Transverse colon (tissue), 4 donors: Measurements from ENCODE around the gene AFM. TPM values are rescaled to one million over a fixed set of nuclear protein-coding genes. Genes with fewer than 3 reads are reported as not detected.

Experiments used
- DNase-seq: peaks from one replicate; pipeline ENCODE4 v3.0.0-alpha.2; 2019
- H3K27ac ChIP-seq, 4 donors: fragments of 200-600 bp; sonication (generic); 2 replicates each; pipeline ENCODE4 v1.5.1; 2016 to 2018; ENCODE audit warnings: inconsistent platforms in 4 of 4
- H3K27me3 ChIP-seq: fragments of 200-600 bp; sonication (generic); 2 replicates; pipeline ENCODE4 v1.5.1; 2017; ENCODE audit warnings: inconsistent platforms
- H3K36me3 ChIP-seq, 4 donors: fragments of 200-600 bp; sonication (generic); 2 replicates each; pipeline ENCODE4 v1.5.1; 2017 to 2019; ENCODE audit warnings: inconsistent platforms in 4 of 4
- H3K4me1 ChIP-seq, 4 donors: fragments of 200-600 bp; sonication (generic); 2 replicates each; pipeline ENCODE4 v1.5.1; 2017 to 2020; ENCODE audit warnings: inconsistent platforms in 4 of 4
- H3K4me3 ChIP-seq, 4 donors: fragments of 200-600 bp; sonication (generic); 1 replicate in 1 of 4; 2 replicates in 3 of 4; pipeline versions ENCODE4 v1.5.1 to v1.6.1; 2017 to 2019; ENCODE audit warnings: inconsistent platforms in 4 of 4
- H3K9me3 ChIP-seq, 2 donors: fragments of 200-600 bp; sonication (generic); 2 replicates each; pipeline ENCODE4 v1.5.1; 2017 to 2019; ENCODE audit warnings: inconsistent platforms in 2 of 2
- EP300 ChIP-seq: sonication (generic); formaldehyde crosslinking; IDR thresholded peaks from one replicate; pipeline ENCODE4 v1.6.1; 2017; ENCODE audit warnings: antibody characterized with exemption, low read depth
- POLR2A ChIP-seq: fragments of 450-650 bp; IDR thresholded peaks from one replicate; pipeline ENCODE4 v1.6.1; 2016; ENCODE audit warnings: antibody characterized with exemption, mild to moderate bottlenecking, moderate library complexity
- POLR2AphosphoS5 ChIP-seq, 3 donors: sonication (generic); formaldehyde crosslinking; IDR thresholded peaks; one replicate each; pipeline ENCODE4 v1.6.1; 2016; ENCODE audit warnings: antibody characterized with exemption in 3 of 3
- WGBS, 2 donors: methylation state at CpG; one replicate each; pipeline ENCODE4 v1.1.5; 2018; ENCODE audit warnings: low coverage in 1 of 2; 5-methylcytosine and 5-hydroxymethylcytosine counted together
- in situ Hi-C, 4 donors: fragments of 200-750 bp; cut with MboI; loops; one replicate each; pipeline versions ENCODE4 v1.15.0 to v1.15.1; 2017; ENCODE audit warnings: low sequenced_read_pairs in 3 of 4, low pct_ligation_motif_present in 1 of 4, low pct_unique_long_range_greater_than_20kb in 1 of 4
- intact Hi-C: fragments of 100-400 bp; cut with DNase I; formaldehyde crosslinking; loops from one replicate; pipeline ENCODE4 v1.15.1; 2023; ENCODE audit warnings: low total_unique reads
- total RNA-seq, 4 donors: library from RNA; depleted of rRNA; stranded (reverse); fragments of >200 nt; gene quantifications; one replicate each; pipeline ENCODE4 v1.1.0, GENCODE V29; 2016
- TF ChIP-seq, protein P1 (sequence below), 5 experiments: fragments of 200-600 bp in 3 of 5; fragments of 450-650 bp in 2 of 5; sonication (generic) in 3 of 5; IDR thresholded peaks; 1 replicate in 2 of 5; 2 replicates in 3 of 5; pipeline ENCODE4 v1.5.1; 2016 to 2017; ENCODE audit warnings: antibody characterized with exemption in 5 of 5, inconsistent platforms in 3 of 5, mild to moderate bottlenecking in 2 of 5, moderate library complexity in 1 of 5

Gene AFM
- total RNA-seq, 4 donors from 2014 or later = not detected

DNA sequence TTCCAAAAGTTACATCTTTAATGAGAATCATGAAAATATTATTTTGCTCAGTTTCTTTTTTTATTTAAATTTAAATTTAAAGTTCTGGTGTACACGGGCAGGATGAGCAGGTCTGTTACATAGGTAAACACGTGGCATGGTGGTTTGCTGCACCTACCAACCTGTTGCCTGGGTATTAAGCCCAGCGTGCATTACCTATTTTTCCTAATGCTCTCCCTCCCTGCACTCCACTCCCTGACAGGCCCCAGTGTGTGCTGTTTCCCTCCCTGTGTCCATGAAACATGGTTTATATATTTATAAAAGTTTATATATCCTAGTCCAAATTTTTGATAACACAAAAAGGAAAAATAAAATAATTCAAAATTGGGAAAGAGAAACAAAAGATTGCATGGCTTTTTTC is 41.6 kb upstream of the AFM start:
- intact Hi-C loops = no loop called here
- in situ Hi-C loops = no loop called here
- TF ChIP-seq, protein P1, sequence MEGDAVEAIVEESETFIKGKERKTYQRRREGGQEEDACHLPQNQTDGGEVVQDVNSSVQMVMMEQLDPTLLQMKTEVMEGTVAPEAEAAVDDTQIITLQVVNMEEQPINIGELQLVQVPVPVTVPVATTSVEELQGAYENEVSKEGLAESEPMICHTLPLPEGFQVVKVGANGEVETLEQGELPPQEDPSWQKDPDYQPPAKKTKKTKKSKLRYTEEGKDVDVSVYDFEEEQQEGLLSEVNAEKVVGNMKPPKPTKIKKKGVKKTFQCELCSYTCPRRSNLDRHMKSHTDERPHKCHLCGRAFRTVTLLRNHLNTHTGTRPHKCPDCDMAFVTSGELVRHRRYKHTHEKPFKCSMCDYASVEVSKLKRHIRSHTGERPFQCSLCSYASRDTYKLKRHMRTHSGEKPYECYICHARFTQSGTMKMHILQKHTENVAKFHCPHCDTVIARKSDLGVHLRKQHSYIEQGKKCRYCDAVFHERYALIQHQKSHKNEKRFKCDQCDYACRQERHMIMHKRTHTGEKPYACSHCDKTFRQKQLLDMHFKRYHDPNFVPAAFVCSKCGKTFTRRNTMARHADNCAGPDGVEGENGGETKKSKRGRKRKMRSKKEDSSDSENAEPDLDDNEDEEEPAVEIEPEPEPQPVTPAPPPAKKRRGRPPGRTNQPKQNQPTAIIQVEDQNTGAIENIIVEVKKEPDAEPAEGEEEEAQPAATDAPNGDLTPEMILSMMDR (IDR thresholded peaks at IDR 0.05) = no peak
- TF ChIP-seq EP300 (no peak), POLR2A (no peak), POLR2AphosphoS5 (IDR thresholded peaks at IDR 0.05) (no peak)
- WGBS, 2 donors = 80% methylated on average over 3 of the region's 3 CpGs
- Histone ChIP-seq H3K4me1 (no peaks in the 10 kb centered on the region), H3K27ac (no peak overlapping the region), H3K36me3 (no peaks in the 10 kb centered on the region), H3K9me3 (no peaks in the 10 kb centered on the region), H3K4me3 (no peak overlapping the region), H3K27me3 (no peaks in the 10 kb centered on the region)
- no peak for DNase-seq

DNA sequence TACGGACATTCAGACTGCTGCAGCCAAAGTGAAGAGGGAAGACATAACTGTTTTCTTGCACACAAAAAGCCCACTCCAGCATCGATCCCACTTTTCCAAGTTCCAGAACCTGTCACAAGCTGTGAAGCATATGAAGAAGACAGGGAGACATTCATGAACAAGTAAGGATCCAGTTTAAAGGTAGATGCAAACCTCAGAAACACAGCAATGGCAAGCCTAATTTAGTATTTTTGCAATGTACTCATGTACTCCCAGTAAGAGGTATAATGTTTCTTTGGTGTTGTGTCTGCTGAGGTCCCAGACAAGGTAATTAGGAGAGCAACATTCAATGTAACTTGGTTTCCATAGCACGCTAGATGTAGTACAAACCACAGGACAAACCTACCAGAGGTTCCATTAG is 40.9 kb upstream of the AFM start:
- no peaks in the 10 kb centered on the region for H3K36me3 ChIP-seq
- in situ Hi-C loops = no loop called here
- H3K4me1 ChIP-seq = no peaks in the 10 kb centered on the region

GRCh38 chr4:73442275-73442674 is 39.3 kb upstream of the AFM start:
- no peak for TF ChIP-seq POLR2A
- no peak for TF ChIP-seq EP300
- TF ChIP-seq, protein P1 (IDR thresholded peaks at IDR 0.05) = no peak
- no peak for TF ChIP-seq POLR2AphosphoS5 (IDR thresholded peaks at IDR 0.05)
- H3K4me1 ChIP-seq = no peaks in the 10 kb centered on the region
- in situ Hi-C loops (no loop called here), intact Hi-C loops (no loop called here)
- no peak overlapping the region for H3K4me3 ChIP-seq
- DNase-seq = no peak
- no peak overlapping the region for H3K27ac ChIP-seq
- WGBS, 2 donors = 48 to 56% methylated on average over 5 of the region's 5 CpGs
- H3K36me3 ChIP-seq = no peaks in the 10 kb centered on the region
- no peaks in the 10 kb centered on the region for H3K27me3 ChIP-seq
- no peaks in the 10 kb centered on the region for H3K9me3 ChIP-seq

More for the DNA sequence above, 40.9 kb upstream of the AFM start:
- no peak for TF ChIP-seq POLR2A
- TF ChIP-seq, protein P1 (IDR thresholded peaks at IDR 0.05) = no peak
- no peak for TF ChIP-seq POLR2AphosphoS5 (IDR thresholded peaks at IDR 0.05)
- no peak for TF ChIP-seq EP300
- H3K4me3 ChIP-seq = no peak overlapping the region
- H3K9me3 ChIP-seq = no peaks in the 10 kb centered on the region
- intact Hi-C loops = no loop called here
- DNase-seq = no peak
- H3K27me3 ChIP-seq = no peaks in the 10 kb centered on the region
- WGBS, 2 donors = 85 to 88% methylated on average over 3 of the region's 3 CpGs
- H3K27ac ChIP-seq = no peak overlapping the region

DNA sequence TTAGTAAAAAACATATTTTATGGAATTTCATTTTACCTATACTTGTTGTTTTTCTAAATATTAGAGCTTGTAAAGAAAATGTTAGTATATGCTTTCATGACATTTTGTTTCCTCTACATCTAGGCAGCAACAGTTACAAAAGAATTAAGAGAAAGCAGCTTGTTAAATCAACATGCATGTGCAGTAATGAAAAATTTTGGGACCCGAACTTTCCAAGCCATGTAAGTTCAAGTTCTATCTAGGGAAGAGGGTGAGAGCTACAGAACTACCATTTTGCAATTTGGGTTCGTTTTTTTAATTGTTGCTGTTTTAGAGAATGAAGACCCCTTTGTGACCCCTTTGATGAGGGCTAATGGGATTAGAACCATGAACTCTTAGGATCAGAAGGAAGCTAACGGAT is 38.3 kb upstream of the AFM start:
- TF ChIP-seq EP300 = no peak
- TF ChIP-seq, protein P1 (IDR thresholded peaks at IDR 0.05) = no peak
- TF ChIP-seq POLR2A = no peak
- TF ChIP-seq POLR2AphosphoS5 (IDR thresholded peaks at IDR 0.05) = no peak
- WGBS, 2 donors = 65 to 67% methylated on average over 3 of the region's 3 CpGs
- H3K4me1 ChIP-seq = no peaks in the 10 kb centered on the region
- in situ Hi-C loops = no loop called here
- intact Hi-C loops = no loop called here
- H3K9me3 ChIP-seq = no peaks in the 10 kb centered on the region
- H3K36me3 ChIP-seq = no peaks in the 10 kb centered on the region
- no peaks in the 10 kb centered on the region for H3K27me3 ChIP-seq
- H3K27ac ChIP-seq = no peak overlapping the region
- DNase-seq = no peak
- no peak overlapping the region for H3K4me3 ChIP-seq
